HepG2 (cell line): Measurements from ENCODE around the gene BMP2K. TPM values are rescaled to one million over a fixed set of nuclear protein-coding genes. Genes with fewer than 3 reads are reported as not detected.
"Not testable (repeated sequence)": the region's sequence is repeated elsewhere in the genome, so short reads cannot be mapped to it uniquely, and the experiment has no call there.

Source experiments
- ATAC-seq: fragments of 200-7000 bp; cut with Tn5 transposase; 3 replicates; pipeline ENCODE4 v1.9.1; 2020; ENCODE audit warnings: mild to moderate bottlenecking, moderate library complexity
- BruUV-seq: library from RNA; stranded (reverse); fragments of 400-500 nt; replicated peaks from 2 replicates; lab custom pipeline; 2021; lab: Mats Ljungman, UMichigan
- CTCF ChIA-PET: fragments of 300-600 bp; formaldehyde crosslinking; extraction: SDS; loops from one replicate; lab custom pipeline; 2021; ENCODE audit warnings: low total read pairs, inconsistent platforms, low intra/inter-chr PET ratio; lab: Yijun Ruan, JAX
- POLR2A ChIA-PET: fragments of 350-600 bp; sonication (Branson Sonifier 250); formaldehyde crosslinking; loops from one replicate; lab custom pipeline; 2020; ENCODE audit warnings: antibody characterized with exemption, inconsistent platforms; lab: Yijun Ruan, JAX
- DNase-seq: peaks from one replicate; pipeline ENCODE4 v3.0.0-alpha.2; 2015; ENCODE audit warnings: low spot score
- FAIRE-seq: peaks from 3 replicates; lab custom pipeline; 2011; peaks lifted over from hg19 to GRCh38; lab: Jason Lieb, UNC
- H2AFZ ChIP-seq: one replicate; pipeline ENCODE4 v1.6.1; 2011; ENCODE audit warnings: low read length, inconsistent platforms
- H3K27ac ChIP-seq: fragments of 300-600 bp; 3 replicates; pipeline ENCODE4 v1.8.0; 2011; ENCODE audit warnings: mixed run types, mild to moderate bottlenecking, mixed read lengths, low read length, inconsistent platforms; ENCODE audit not compliant: insufficient read depth; ENCODE audit errors: extremely low read length
- H3K27me3 ChIP-seq, 2 experiments: fragments of 200-600 bp in 1 of 2; 2 replicates in 1 of 2; 3 replicates in 1 of 2; pipeline versions ENCODE4 v1.6.0 to v1.8.0; 2011; ENCODE audit warnings: low read length in 2 of 2, mild to moderate bottlenecking in 2 of 2, moderate library complexity in 2 of 2, inconsistent platforms in 1 of 2; ENCODE audit not compliant: insufficient read depth in 2 of 2, control insufficient read depth in 1 of 2
- H3K36me3 ChIP-seq, 2 experiments: fragments of 200-600 bp in 1 of 2; replicated peaks in 1 of 2; 2 replicates in 1 of 2; 3 replicates in 1 of 2; pipeline versions ENCODE4 v1.5.1 to v1.8.0; 2011; ENCODE audit warnings: low read length in 2 of 2, inconsistent platforms in 1 of 2; ENCODE audit not compliant: insufficient read depth in 2 of 2, control insufficient read depth in 1 of 2
- H3K4me1 ChIP-seq: 2 replicates; pipeline ENCODE4 v1.5.1; 2012; ENCODE audit warnings: low read length, inconsistent platforms; ENCODE audit not compliant: insufficient read depth
- H3K4me2 ChIP-seq: 2 replicates; pipeline ENCODE4 v1.6.0; 2011; ENCODE audit warnings: low read depth, low read length, inconsistent platforms
- H3K4me3 ChIP-seq, 3 experiments: fragments of 200-600 bp in 1 of 3; sonication (generic), shearing (Covaris generic) in 1 of 3; replicated peaks in 1 of 3; 2 replicates each; pipeline ENCODE4 v1.5.1; 2011 to 2016; ENCODE audit warnings: low read length in 3 of 3, inconsistent platforms in 2 of 3, low read depth in 2 of 3, mild to moderate bottlenecking in 2 of 3, control low read depth in 1 of 3, mixed read lengths in 1 of 3; ENCODE audit not compliant: insufficient read depth in 1 of 3
- H3K79me2 ChIP-seq: one replicate; pipeline ENCODE4 v1.6.1; 2011; ENCODE audit warnings: low read length, inconsistent platforms; ENCODE audit not compliant: insufficient read depth
- H3K9ac ChIP-seq: 2 replicates; pipeline ENCODE4 v1.6.0; 2011; ENCODE audit warnings: mild to moderate bottlenecking, low read depth, low read length, inconsistent platforms; ENCODE audit not compliant: insufficient read depth
- H3K9me3 ChIP-seq: 2 replicates; pipeline ENCODE4 v1.5.1; 2012; ENCODE audit warnings: mild to moderate bottlenecking, low read length
- H4K20me1 ChIP-seq: 2 replicates; pipeline ENCODE4 v1.6.0; 2011; ENCODE audit warnings: inconsistent platforms, mild to moderate bottlenecking, low read length, moderate library complexity; ENCODE audit not compliant: insufficient read depth
- CEBPB ChIP-seq: IDR thresholded peaks from 2 replicates; pipeline ENCODE4 v1.6.1; 2011; ENCODE audit warnings: low read depth, low read length, improper control_type of control experiment, borderline replicate concordance
- FLYWCH1 ChIP-seq: sonication (generic); formaldehyde crosslinking; IDR thresholded peaks from 2 replicates; pipeline ENCODE4 v1.8.1; 2023; ENCODE audit warnings: mild to moderate bottlenecking, missing genetic modification reagents
- KAT2B ChIP-seq: fragments of 150-350 bp; IDR thresholded peaks from 2 replicates; pipeline ENCODE4 v1.6.1; 2014; ENCODE audit warnings: low read depth, low read length, borderline replicate concordance
- MAFK ChIP-seq, 2 experiments: IDR thresholded peaks in 1 of 2; conservative IDR thresholded peaks in 1 of 2; 2 replicates each; pipeline ENCODE4 v1.6.1; 2011; ENCODE audit warnings: improper control_type of control experiment in 2 of 2, low read length in 2 of 2
- TEAD3 ChIP-seq: optimal IDR thresholded peaks from 2 replicates; pipeline ENCODE3; 2016; ENCODE audit warnings: borderline replicate concordance
- ZNF3 ChIP-seq: IDR thresholded peaks from 2 replicates; pipeline ENCODE4 v1.7.0; 2017; ENCODE audit warnings: inconsistent platforms
- ZNF567 ChIP-seq: sonication (generic); formaldehyde crosslinking; IDR thresholded peaks from 2 replicates; pipeline ENCODE4 v1.8.1; 2023; ENCODE audit warnings: mild to moderate bottlenecking, missing genetic modification reagents, borderline replicate concordance
- ZNF891 ChIP-seq: sonication (generic); formaldehyde crosslinking; IDR thresholded peaks from 2 replicates; pipeline ENCODE4 v1.5.0; 2020; ENCODE audit warnings: mild to moderate bottlenecking, missing genetic modification reagents
- WGBS: methylation state at CpG from one replicate; pipeline ENCODE4 v1.1.6; 2017; ENCODE audit warnings: low lambda C conversion rate; 5-methylcytosine and 5-hydroxymethylcytosine counted together
- in situ Hi-C: cut with HindIII; loops from 2 replicates; pipeline ENCODE4 v1.10.0; 2017; ENCODE audit warnings: low pct_unique_long_range_greater_than_20kb; ENCODE audit not compliant: extremely low pct_ligation_motif_present
- intact Hi-C: fragments of 100-400 bp; cut with micrococcal nuclease; formaldehyde crosslinking; loops from one replicate; pipeline ENCODE4 v1.10.0; 2022; ENCODE audit not compliant: unreplicated experiment
- polyA plus RNA-seq, 8 experiments: library from polyadenylated mRNA; depleted of rRNA in 3 of 8; stranded (reverse) in 7 of 8; unstranded in 1 of 8; fragments of >200 nt; fragmentation: Illumina TruSeq in 4 of 8; extraction: Trizol in 4 of 8; gene quantifications; 2 replicates each; pipeline versions ENCODE4 v1.2.1 to v1.2.3, GENCODE V29; 2011 to 2016; ENCODE audit warnings: low read depth in 4 of 8, missing spikeins in 1 of 8, mixed read lengths in 1 of 8; ENCODE audit not compliant: insufficient read depth in 1 of 8
- total RNA-seq, 5 experiments: library from RNA; depleted of rRNA; stranded (reverse); fragments of >200 nt; fragmentation: Illumina TruSeq; extraction: Trizol; gene quantifications; 2 replicates each; pipeline ENCODE4 v1.2.3, GENCODE V29; 2016; ENCODE audit warnings: low read depth in 1 of 5
- TF ChIP-seq, protein P1 (sequence below): sonication (generic); formaldehyde crosslinking; IDR thresholded peaks from 2 replicates; pipeline ENCODE4 v1.4.0; 2020; ENCODE audit warnings: missing genetic modification reagents, borderline replicate concordance
- TF ChIP-seq, protein P2 (sequence below): sonication (generic); formaldehyde crosslinking; IDR thresholded peaks from 2 replicates; pipeline ENCODE4 v1.5.1; 2020; ENCODE audit warnings: mild to moderate bottlenecking, moderate library complexity, missing genetic modification reagents

The BMP2K gene
- total and polyA plus RNA-seq, 2 of the 13 experiments (the other 11 are each of a cell fraction or from before 2014, with no cell fraction given): 8.6 to 15.2 TPM

DNA sequence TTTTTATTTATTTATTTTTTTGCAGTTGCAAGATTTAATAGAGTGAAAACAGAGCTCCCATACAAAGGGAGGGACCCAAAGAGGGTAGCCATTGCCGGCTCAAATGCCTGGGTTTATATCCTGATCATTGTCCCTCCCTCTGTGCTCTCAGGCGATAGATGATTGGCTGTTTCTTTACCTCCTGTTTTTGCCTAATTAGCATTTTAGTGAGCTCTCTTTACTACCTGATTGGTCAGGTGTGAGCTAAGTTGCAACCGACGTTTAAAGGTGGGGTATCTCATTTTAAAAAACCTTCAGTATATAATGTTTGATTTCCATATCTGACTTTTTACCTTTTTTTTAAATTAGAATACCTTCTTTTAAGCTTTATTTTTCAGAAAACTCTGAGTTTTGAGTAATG is 64.1 kb downstream of the BMP2K start:
- H3K4me2 ChIP-seq, ATAC-seq, BruUV-seq, DNase-seq, CTCF ChIA-PET, H3K79me2 ChIP-seq, H2AFZ ChIP-seq, H3K4me1 ChIP-seq, H3K9ac ChIP-seq, H3K27me3 ChIP-seq, in situ Hi-C loops, H3K27ac ChIP-seq, H4K20me1 ChIP-seq, H3K4me3 ChIP-seq, FAIRE-seq, H3K9me3 ChIP-seq, intact Hi-C loops: not testable (repeated sequence)
- POLR2A ChIA-PET: interaction anchor here (1.0 kb wide), 1 partner anchor 64 kb away, joined by 3 read pairs; the partner anchor contains the start of gene BMP2K
- 96% methylated on average over 4 of the region's 4 CpGs for WGBS
- TF ChIP-seq MAFK (conservative IDR thresholded peaks at IDR 0.05 in 1 of 2, IDR thresholded peaks at IDR 0.05 in 1 of 2; ENCODE audit: low read length in 2 of 2): 0 out of 4 replicates have a peak, but pooled peaks of 1 of the 2 experiments have one; percentile 10
- peaks cover 0 to 12% of the 10 kb centered on the region in 2 experiments; a peak in 3 of 5 replicates for H3K36me3 ChIP-seq

DNA sequence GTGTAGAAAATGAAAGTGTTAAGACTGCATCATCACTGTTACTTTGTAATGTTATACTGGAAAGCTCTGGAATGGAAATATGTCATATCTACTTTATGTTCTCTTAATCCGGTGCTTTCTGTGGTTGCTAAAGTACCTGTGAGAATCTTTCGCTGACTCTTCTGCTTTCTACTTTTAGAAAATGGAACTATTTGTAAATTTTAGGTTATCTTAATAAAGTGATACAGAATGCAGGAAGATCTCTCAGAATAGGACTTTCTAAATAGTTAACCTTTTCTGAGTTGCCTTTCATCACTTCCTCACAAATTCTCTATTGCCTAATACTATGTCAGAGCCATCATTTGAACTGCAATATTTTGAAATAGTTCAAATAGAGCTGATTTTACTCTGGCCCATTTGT is 69.3 kb downstream of the BMP2K start:
- Histone ChIP-seq H3K4me2 (no peak overlapping the region), H3K9ac (no peak overlapping the region), H3K9me3 (no peaks in the 10 kb centered on the region), H3K4me1 (no peaks in the 10 kb centered on the region), H3K27ac (no peak overlapping the region), H3K27me3 (no peaks in the 10 kb centered on the region; a peak in 1 of 5 replicates), H3K79me2 (no peaks in the 10 kb centered on the region), H3K4me3 (no peak overlapping the region), H2AFZ (no peak overlapping the region), H4K20me1 (no peaks in the 10 kb centered on the region), H3K36me3 (peaks cover 0 to 3% of the 10 kb centered on the region in 2 experiments; a peak in 1 of 5 replicates)
- FAIRE-seq (no peak), ATAC-seq (no peak), DNase-seq (no peak)
- POLR2A ChIA-PET: no interaction called here
- in situ Hi-C loops (no loop called here), intact Hi-C loops (no loop called here)
- BruUV-seq: no TSS peak
- WGBS: 99% methylated on average over 2 of the region's 2 CpGs
- CTCF ChIA-PET: no interaction called here
- TF ChIP-seq FLYWCH1: no peak
- TF ChIP-seq TEAD3 (CRISPR knock-in tag): no peak
- TF ChIP-seq ZNF3 (CRISPR knock-in tag): no peak
- no peak for TF ChIP-seq ZNF891
- TF ChIP-seq, protein P1, sequence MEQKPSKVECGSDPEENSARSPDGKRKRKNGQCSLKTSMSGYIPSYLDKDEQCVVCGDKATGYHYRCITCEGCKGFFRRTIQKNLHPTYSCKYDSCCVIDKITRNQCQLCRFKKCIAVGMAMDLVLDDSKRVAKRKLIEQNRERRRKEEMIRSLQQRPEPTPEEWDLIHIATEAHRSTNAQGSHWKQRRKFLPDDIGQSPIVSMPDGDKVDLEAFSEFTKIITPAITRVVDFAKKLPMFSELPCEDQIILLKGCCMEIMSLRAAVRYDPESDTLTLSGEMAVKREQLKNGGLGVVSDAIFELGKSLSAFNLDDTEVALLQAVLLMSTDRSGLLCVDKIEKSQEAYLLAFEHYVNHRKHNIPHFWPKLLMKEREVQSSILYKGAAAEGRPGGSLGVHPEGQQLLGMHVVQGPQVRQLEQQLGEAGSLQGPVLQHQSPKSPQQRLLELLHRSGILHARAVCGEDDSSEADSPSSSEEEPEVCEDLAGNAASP: no peak
- TF ChIP-seq KAT2B: no peak
- peak; percentile 50; the same call in 1 of the 2 replicates for TF ChIP-seq CEBPB
- TF ChIP-seq ZNF567: no peak
- TF ChIP-seq, protein P2, sequence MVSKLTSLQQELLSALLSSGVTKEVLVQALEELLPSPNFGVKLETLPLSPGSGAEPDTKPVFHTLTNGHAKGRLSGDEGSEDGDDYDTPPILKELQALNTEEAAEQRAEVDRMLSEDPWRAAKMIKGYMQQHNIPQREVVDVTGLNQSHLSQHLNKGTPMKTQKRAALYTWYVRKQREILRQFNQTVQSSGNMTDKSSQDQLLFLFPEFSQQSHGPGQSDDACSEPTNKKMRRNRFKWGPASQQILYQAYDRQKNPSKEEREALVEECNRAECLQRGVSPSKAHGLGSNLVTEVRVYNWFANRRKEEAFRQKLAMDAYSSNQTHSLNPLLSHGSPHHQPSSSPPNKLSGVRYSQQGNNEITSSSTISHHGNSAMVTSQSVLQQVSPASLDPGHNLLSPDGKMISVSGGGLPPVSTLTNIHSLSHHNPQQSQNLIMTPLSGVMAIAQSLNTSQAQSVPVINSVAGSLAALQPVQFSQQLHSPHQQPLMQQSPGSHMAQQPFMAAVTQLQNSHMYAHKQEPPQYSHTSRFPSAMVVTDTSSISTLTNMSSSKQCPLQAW: no peak
